Thymus (tissue), 14 donors: ENCODE data around the gene DNAJC8. TPM values are rescaled to one million over a fixed set of nuclear protein-coding genes. Genes with fewer than 3 reads are reported as not detected.
A peak's percentile ranks its signal among the peaks of the same experiment; 100 is the strongest.

ENCODE experiments used
- DNase-seq, 9 donors: peaks; one replicate each; pipeline ENCODE4 v3.0.0-alpha.2; 2013; ENCODE audit warnings: low spot score in 9 of 9, low read depth in 6 of 9, missing footprints in 1 of 9
- H3K27ac ChIP-seq, 2 donors: one replicate each; pipeline ENCODE4 v1.5.1; 2013; ENCODE audit warnings: control low read depth in 1 of 2, low read depth in 1 of 2, low read length in 1 of 2, mild to moderate bottlenecking in 1 of 2, moderate library complexity in 1 of 2
- H3K27me3 ChIP-seq, 2 donors: one replicate each; pipeline ENCODE4 v1.5.1; 2013; ENCODE audit warnings: low read length in 1 of 2; ENCODE audit not compliant: control insufficient read depth in 2 of 2, insufficient read depth in 1 of 2
- H3K36me3 ChIP-seq, 2 donors: one replicate each; pipeline ENCODE4 v1.5.1; 2013; ENCODE audit warnings: low read length in 1 of 2, mild to moderate bottlenecking in 1 of 2, moderate library complexity in 1 of 2; ENCODE audit not compliant: control insufficient read depth in 2 of 2, insufficient read depth in 2 of 2
- H3K4me1 ChIP-seq, 2 donors: one replicate each; pipeline ENCODE4 v1.5.1; 2013; ENCODE audit warnings: low read length in 2 of 2; ENCODE audit not compliant: control insufficient read depth in 2 of 2, insufficient read depth in 2 of 2
- H3K4me3 ChIP-seq, 2 donors: one replicate each; pipeline ENCODE4 v1.5.1; 2013; ENCODE audit warnings: low read length in 2 of 2, control low read depth in 1 of 2, mild to moderate bottlenecking in 1 of 2
- H3K9me3 ChIP-seq, 2 donors: one replicate each; pipeline ENCODE4 v1.5.1; 2013; ENCODE audit warnings: low read length in 1 of 2, mild to moderate bottlenecking in 1 of 2; ENCODE audit not compliant: control insufficient read depth in 2 of 2, insufficient read depth in 1 of 2
- WGBS: extraction: QIAGEN DNeasy Blood & Tissue Kit; methylation state at CpG from one replicate; pipeline ENCODE4 v1.1.7; 2013; 5-methylcytosine and 5-hydroxymethylcytosine counted together
- long read RNA-seq, 10 donors: transcript quantifications; one replicate each; lab custom pipeline, GENCODE V29; 2026
- polyA plus RNA-seq: library from polyadenylated mRNA; stranded (reverse); fragments of 200-250 nt; gene quantifications from one replicate; pipeline ENCODE4 v1.2.3, GENCODE V29; 2013
- total RNA-seq: library from RNA; stranded (reverse); fragments of 120-200 nt; gene quantifications from one replicate; pipeline ENCODE4 v1.2.4, GENCODE V29; 2013
- donor health status: healthy.

The DNAJC8 gene
- 146 TPM for total RNA-seq
- 104 TPM for polyA plus RNA-seq
- long read RNA-seq, donor 1, partial matches to known transcripts, result 0 of 2 reads
- long read RNA-seq, donor 1, other reads (novel, unspliced or antisense), result 0 of 2 reads
- long read RNA-seq, donor 2, transcript DNAJC8-201 (9 exons, 1,759 nt), result major isoform, 146 of 1,313 reads
- long read RNA-seq, donor 2, partial matches to known transcripts, result 304 of 1,313 reads
- long read RNA-seq, donor 2, other reads (novel, unspliced or antisense), result 857 of 1,313 reads
- long read RNA-seq, donor 3, transcript DNAJC8-203 (4 exons, 721 nt), result minor isoform, 6 of 476 reads
- long read RNA-seq, donor 3, transcript DNAJC8-201 (9 exons, 1,759 nt), result major isoform, 94 of 476 reads
- long read RNA-seq, donor 3, partial matches to known transcripts, result 350 of 476 reads
- long read RNA-seq, donor 3, other reads (novel, unspliced or antisense), result 23 of 476 reads
- long read RNA-seq, donor 4, transcript DNAJC8-201 (9 exons, 1,759 nt), result major isoform, 32 of 66 reads
- long read RNA-seq, donor 4, transcript DNAJC8-203 (4 exons, 721 nt), result minor isoform, 5 of 66 reads
- long read RNA-seq, donor 4, partial matches to known transcripts, result 28 of 66 reads
- long read RNA-seq, donor 4, other reads (novel, unspliced or antisense), result 0 of 66 reads
- long read RNA-seq, donor 5, transcript DNAJC8-201 (9 exons, 1,759 nt), result major isoform, 97 of 1,187 reads
- long read RNA-seq, donor 5, partial matches to known transcripts, result 371 of 1,187 reads
- long read RNA-seq, donor 5, other reads (novel, unspliced or antisense), result 715 of 1,187 reads
- long read RNA-seq, donor 6, transcript DNAJC8-201 (9 exons, 1,759 nt), result major isoform, 76 of 556 reads
- long read RNA-seq, donor 6, partial matches to known transcripts, result 455 of 556 reads
- long read RNA-seq, donor 6, other reads (novel, unspliced or antisense), result 22 of 556 reads
- long read RNA-seq, donor 7, transcript DNAJC8-201 (9 exons, 1,759 nt), result major isoform, 55 of 107 reads
- long read RNA-seq, donor 7, partial matches to known transcripts, result 42 of 107 reads
- long read RNA-seq, donor 7, other reads (novel, unspliced or antisense), result 5 of 107 reads
- long read RNA-seq, donor 8, transcript DNAJC8-201 (9 exons, 1,759 nt), result major isoform, 17 of 40 reads
- long read RNA-seq, donor 8, partial matches to known transcripts, result 20 of 40 reads
- long read RNA-seq, donor 8, other reads (novel, unspliced or antisense), result 0 of 40 reads
- long read RNA-seq, donor 9, transcript DNAJC8-201 (9 exons, 1,759 nt), result major isoform, 43 of 63 reads
- long read RNA-seq, donor 9, partial matches to known transcripts, result 19 of 63 reads
- long read RNA-seq, donor 9, other reads (novel, unspliced or antisense), result 0 of 63 reads
- long read RNA-seq, donor 10, transcript DNAJC8-201 (9 exons, 1,759 nt), result major isoform, 47 of 96 reads
- long read RNA-seq, donor 10, partial matches to known transcripts, result 47 of 96 reads
- long read RNA-seq, donor 10, other reads (novel, unspliced or antisense), result 0 of 96 reads

DNA sequence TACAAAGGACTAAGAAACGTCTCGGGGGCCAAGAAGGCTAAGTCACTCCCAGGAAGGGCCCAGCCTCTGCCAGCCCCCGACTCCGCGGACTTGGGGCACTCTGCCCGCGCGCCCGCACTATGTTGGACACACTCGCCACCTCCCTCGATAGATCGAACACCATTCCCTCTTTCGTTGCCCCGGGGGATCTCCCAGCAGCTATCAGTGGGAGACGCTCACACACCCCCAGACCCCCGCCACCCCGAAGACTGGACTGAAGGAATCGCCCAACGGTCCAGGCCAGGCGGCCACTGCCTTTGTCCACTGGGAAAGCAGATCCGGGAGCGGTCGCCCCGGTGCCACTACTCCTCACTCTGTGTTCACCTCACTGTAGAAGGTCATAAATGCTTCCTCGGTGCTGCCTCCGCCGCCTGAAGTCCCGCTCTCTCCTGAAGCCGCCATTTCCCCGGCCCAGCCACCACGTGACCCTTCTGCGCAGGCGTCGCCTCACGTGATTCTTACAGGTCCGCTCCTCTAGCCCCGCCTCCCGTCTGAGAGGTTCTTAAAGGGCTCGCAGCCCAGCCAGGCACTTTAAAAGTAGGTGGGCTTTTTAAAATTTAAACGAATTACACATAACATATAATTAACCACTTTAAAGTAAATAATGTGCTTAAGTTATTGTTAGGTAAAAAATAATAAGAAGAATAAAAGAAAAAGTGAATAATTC, at the start of gene DNAJC8:
DNAJC8 (minus strand) TSS at position 472 of the 706 bp plus-strand sequence; CDS start at position 441, 31 bp downstream.
- peaks cover 4 to 23% of the 10 kb centered on the region in 2 donors for H3K36me3 ChIP-seq
- WGBS, result under 1% methylated on average over 40 of the region's 40 CpGs
- peak; percentile 83 to 97 (median 91) for DNase-seq
- peaks cover 0 to 2% of the 10 kb centered on the region in 2 donors for H3K9me3 ChIP-seq
- peak within 1 kb of the TSS; percentile 67 to 99 for H3K4me3 ChIP-seq
- peak within 1 kb of the TSS; percentile 76 to 77 for H3K27ac ChIP-seq
- no peaks in the 10 kb centered on the region for H3K27me3 ChIP-seq
- H3K4me1 ChIP-seq, result peaks cover 6 to 27% of the 10 kb centered on the region in 2 donors

DNA sequence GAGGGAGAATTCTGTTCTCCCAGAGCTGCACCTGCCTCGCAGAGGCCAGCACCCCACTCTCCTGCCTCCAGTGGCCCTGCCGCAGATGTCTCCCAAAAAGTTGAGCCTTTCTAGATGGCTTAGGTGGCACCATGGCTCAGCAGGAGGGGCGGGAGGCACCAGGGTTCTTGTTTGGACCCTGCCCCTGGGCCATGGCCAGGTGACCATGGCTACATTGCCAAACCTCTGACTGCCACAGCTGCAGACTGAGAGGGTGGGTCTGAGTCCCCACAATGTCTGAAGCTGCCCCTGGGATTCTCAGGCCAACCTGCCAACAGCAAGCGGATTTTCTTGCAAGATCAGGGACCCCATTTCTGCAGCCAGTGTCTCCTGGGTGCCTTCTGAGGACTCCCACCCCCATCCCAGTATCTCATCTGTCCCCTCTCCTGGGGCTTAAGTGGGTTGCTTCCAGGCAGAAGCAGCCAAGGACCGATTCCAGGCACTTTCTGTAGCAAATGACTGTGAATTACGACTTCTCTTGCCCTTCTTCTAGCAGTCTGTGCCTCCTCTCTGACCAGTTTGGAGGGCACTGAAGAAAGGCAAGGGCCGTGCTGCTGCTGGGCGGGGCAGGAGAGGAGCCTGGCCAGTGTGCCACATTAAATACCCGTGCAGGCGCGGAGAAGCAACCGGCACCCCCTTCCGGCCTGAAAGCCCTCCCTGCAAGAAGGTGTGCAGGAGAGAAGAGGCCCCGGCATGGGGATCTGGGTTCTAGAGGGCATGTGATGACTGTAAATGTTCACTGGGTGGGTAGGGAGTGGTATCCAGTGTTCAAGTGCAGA, 49.0 kb upstream of the DNAJC8 start:
- H3K9me3 ChIP-seq, result no peaks in the 10 kb centered on the region
- WGBS, result 96% methylated on average over 14 of the region's 14 CpGs
- H3K4me1 ChIP-seq, result peaks cover 0 to 12% of the 10 kb centered on the region in 2 donors
- no peaks in the 10 kb centered on the region for H3K27me3 ChIP-seq
- DNase-seq, result no peak
- no peak overlapping the region for H3K4me3 ChIP-seq
- H3K36me3 ChIP-seq, result peaks cover 4 to 10% of the 10 kb centered on the region in 2 donors
- H3K27ac ChIP-seq, result no peak overlapping the region

- peaks cover 4 to 10% of the 10 kb centered on the region in 2 donors for H3K36me3 ChIP-seq
Measured at GRCh38 chr1:28280977-28281381, 48.1 kb upstream of the DNAJC8 start.

GRCh38 chr1:28280501-28280900, 47.7 kb upstream of the DNAJC8 start:
- Histone ChIP-seq H3K27ac (no peak overlapping the region), H3K4me1 (peaks cover 0 to 12% of the 10 kb centered on the region in 2 donors), H3K27me3 (no peaks in the 10 kb centered on the region), H3K4me3 (no peak overlapping the region), H3K36me3 (peaks cover 4 to 10% of the 10 kb centered on the region in 2 donors), H3K9me3 (no peaks in the 10 kb centered on the region)
- peak in 6 of 9 donors; percentile 19 to 65 (median 36) for DNase-seq
- 96% methylated on average over 8 of the region's 8 CpGs for WGBS

More at GRCh38 chr1:28280977-28281381, 48.1 kb upstream of the DNAJC8 start:
- H3K27ac ChIP-seq, result no peak overlapping the region
- 92% methylated on average over 5 of the region's 5 CpGs for WGBS
- no peak for DNase-seq
- H3K4me1 ChIP-seq, result peaks cover 0 to 12% of the 10 kb centered on the region in 2 donors
- H3K27me3 ChIP-seq, result no peaks in the 10 kb centered on the region
- no peak overlapping the region for H3K4me3 ChIP-seq
- H3K9me3 ChIP-seq, result no peaks in the 10 kb centered on the region

DNA sequence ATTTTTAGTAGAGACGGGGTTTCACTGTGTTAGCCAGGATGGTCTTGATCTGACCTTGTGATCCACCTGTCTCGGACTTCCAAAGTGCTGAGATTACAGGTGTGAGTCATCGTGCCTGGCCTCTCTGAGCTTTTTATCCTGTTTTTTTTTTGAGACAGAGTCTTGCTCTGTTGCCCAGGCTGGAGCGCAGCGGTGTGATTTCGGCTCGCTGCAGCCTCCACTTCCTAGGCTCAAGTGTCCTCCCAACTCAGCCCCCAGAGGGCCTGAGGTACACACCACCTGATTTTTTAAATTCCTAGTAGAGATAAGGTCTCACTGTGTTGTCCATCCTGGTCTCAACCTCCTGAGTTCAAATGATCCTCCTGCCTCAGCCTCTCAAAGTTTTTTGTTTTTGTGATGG, 46.9 kb upstream of the DNAJC8 start:
- H3K9me3 ChIP-seq, result no peaks in the 10 kb centered on the region
- peaks cover 0 to 12% of the 10 kb centered on the region in 2 donors for H3K4me1 ChIP-seq
- no peaks in the 10 kb centered on the region for H3K27me3 ChIP-seq
- DNase-seq, result no peak
- no peak overlapping the region for H3K27ac ChIP-seq
- WGBS, result 98% methylated on average over 7 of the region's 7 CpGs
- no peak overlapping the region for H3K4me3 ChIP-seq
- peaks cover 4 to 12% of the 10 kb centered on the region in 2 donors for H3K36me3 ChIP-seq

- WGBS, result 98% methylated on average over 5 of the region's 5 CpGs
- peaks cover 10 to 17% of the 10 kb centered on the region in 2 donors for H3K36me3 ChIP-seq
Measured at GRCh38 chr1:28278763-28279162, 45.9 kb upstream of the DNAJC8 start.

GRCh38 chr1:28273216-28273860, 40.5 kb upstream of the DNAJC8 start:
- no peaks in the 10 kb centered on the region for H3K27me3 ChIP-seq
- WGBS, result 96% methylated on average over 17 of the region's 17 CpGs
- H3K27ac ChIP-seq, result no peak overlapping the region
- H3K9me3 ChIP-seq, result no peaks in the 10 kb centered on the region
- no peak for DNase-seq
- H3K4me3 ChIP-seq, result no peak overlapping the region
- H3K4me1 ChIP-seq, result no peaks in the 10 kb centered on the region
- peaks cover 6 to 23% of the 10 kb centered on the region in 2 donors for H3K36me3 ChIP-seq

More at GRCh38 chr1:28278763-28279162, 45.9 kb upstream of the DNAJC8 start:
- H3K4me1 ChIP-seq, result peaks cover 0 to 12% of the 10 kb centered on the region in 2 donors
- no peak overlapping the region for H3K27ac ChIP-seq
- H3K9me3 ChIP-seq, result no peaks in the 10 kb centered on the region
- no peak for DNase-seq
- H3K27me3 ChIP-seq, result no peaks in the 10 kb centered on the region
- no peak overlapping the region for H3K4me3 ChIP-seq
